GM06990 (cell line): ENCODE results near the gene HDAC4.

ENCODE experiments used
- DNase-seq: peaks from one replicate; pipeline ENCODE4 v3.0.0-alpha.2; 2011; ENCODE audit not compliant: insufficient read length; ENCODE audit errors: extremely low read depth
- H3K27me3 ChIP-seq: replicated peaks from 2 replicates; pipeline ENCODE4 v1.6.0; 2011; ENCODE audit warnings: low read length; ENCODE audit not compliant: control insufficient read depth, insufficient read depth
- H3K36me3 ChIP-seq: 2 replicates; pipeline ENCODE4 v1.5.1; 2011; ENCODE audit warnings: low read length; ENCODE audit not compliant: control insufficient read depth, insufficient read depth
- H3K4me3 ChIP-seq: replicated peaks from 2 replicates; pipeline ENCODE4 v1.5.1; 2011; ENCODE audit warnings: low read depth, mild to moderate bottlenecking, control low read depth, low read length
- CTCF ChIP-seq: IDR thresholded peaks from 2 replicates; pipeline ENCODE4 v1.5.1; 2011; ENCODE audit warnings: low read length, control low read depth, mild to moderate bottlenecking, inconsistent platforms; ENCODE audit not compliant: insufficient read depth, poor library complexity, severe bottlenecking

Gene HDAC4

DNA sequence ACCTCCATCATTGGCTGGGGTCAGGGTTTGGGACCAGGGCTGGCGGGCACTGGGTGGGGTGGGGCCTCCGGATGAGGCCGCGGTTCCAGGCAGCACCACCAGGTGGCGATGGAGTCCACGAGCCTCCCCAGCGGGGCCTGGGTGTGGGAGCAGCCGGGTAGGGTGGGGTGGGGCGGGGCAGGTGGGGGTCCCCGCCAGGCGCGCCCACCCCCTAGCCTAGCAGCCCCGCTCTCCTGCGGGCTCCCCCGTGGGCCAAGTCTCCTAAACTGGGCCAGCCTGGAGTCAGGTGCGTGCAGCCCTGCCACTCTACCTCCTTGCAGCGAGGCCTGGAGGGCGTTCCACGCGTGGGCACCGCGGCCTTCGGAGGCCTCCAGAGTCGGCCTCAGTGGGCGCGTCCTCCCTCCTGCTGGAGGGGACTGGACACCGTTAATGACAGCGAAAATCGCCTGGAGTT, 365.4 kb downstream of the HDAC4 start:
- DNase-seq = no peak
- peak; percentile 91 for TF ChIP-seq CTCF

GRCh38 chr2:239034561-239035341, 366.1 kb downstream of the HDAC4 start:
- TF ChIP-seq CTCF = no peak
- no peak overlapping the region for H3K4me3 ChIP-seq
- DNase-seq = no peak
- no peaks in the 10 kb centered on the region for H3K36me3 ChIP-seq
- no peaks in the 10 kb centered on the region; the same call in 1 of the 2 replicates for H3K27me3 ChIP-seq

More for the DNA sequence above, 365.4 kb downstream of the HDAC4 start:
- Histone ChIP-seq H3K4me3 (no peak overlapping the region), H3K27me3 (no peaks in the 10 kb centered on the region; the same call in 1 of the 2 replicates), H3K36me3 (no peaks in the 10 kb centered on the region)

GRCh38 chr2:239033801-239034560, 366.8 kb downstream of the HDAC4 start:
- H3K4me3 ChIP-seq = no peak overlapping the region
- H3K36me3 ChIP-seq = no peaks in the 10 kb centered on the region
- no peak for TF ChIP-seq CTCF
- H3K27me3 ChIP-seq = no peaks in the 10 kb centered on the region; the same call in 1 of the 2 replicates
- DNase-seq = no peak

- no peak for DNase-seq
- no peak overlapping the region for H3K4me3 ChIP-seq
- TF ChIP-seq CTCF = no peak
- H3K27me3 ChIP-seq = no peaks in the 10 kb centered on the region; the same call in 1 of the 2 replicates
- H3K36me3 ChIP-seq = no peaks in the 10 kb centered on the region
Measured at GRCh38 chr2:239029958-239030357, 370.9 kb downstream of the HDAC4 start.

- no peak for DNase-seq
- no peak overlapping the region for H3K4me3 ChIP-seq
- H3K36me3 ChIP-seq = no peaks in the 10 kb centered on the region
- no peak for TF ChIP-seq CTCF
- H3K27me3 ChIP-seq = peaks cover 1% of the 10 kb centered on the region; the same call in 1 of the 2 replicates
Measured at GRCh38 chr2:239028253-239028619, 372.6 kb downstream of the HDAC4 start.
